Measurements from ENCODE around the gene CNRIP1.
"Not testable (repeated sequence)": the region's sequence is repeated elsewhere in the genome, so short reads cannot be mapped to it uniquely, and the experiment has no call there.

CNRIP1 gene

GRCh38 chr2:68351997-68352396 is 32.2 kb upstream of the CNRIP1 start:
- Mint-ChIP-seq H3K4me3 (no peak overlapping the region), H3K4me1 (ENCODE audit: low read depth) (no peaks in the 10 kb centered on the region), H3K36me3 (ENCODE audit: low read depth) (no peaks in the 10 kb centered on the region), H3K27ac (no peak overlapping the region), H3K27me3 (ENCODE audit: low read depth) (peaks cover 38% of the 10 kb centered on the region), H3K9me3 (no peaks in the 10 kb centered on the region)

GRCh38 chr2:68349091-68349490 is 29.3 kb upstream of the CNRIP1 start:
- not testable (repeated sequence) for H3K4me3 Mint-ChIP-seq; H3K36me3 Mint-ChIP-seq (ENCODE audit: low read depth); H3K9me3 Mint-ChIP-seq; H3K27ac Mint-ChIP-seq; H3K4me1 Mint-ChIP-seq (ENCODE audit: low read depth)
- H3K27me3 Mint-ChIP-seq (ENCODE audit: low read depth): peaks cover 38% of the 10 kb centered on the region

GRCh38 chr2:68345129-68345875 is 25.6 kb upstream of the CNRIP1 start:
- Mint-ChIP-seq H3K27me3 (ENCODE audit: low read depth) (peaks cover 54% of the 10 kb centered on the region), H3K4me3 (no peak overlapping the region), H3K27ac (no peak overlapping the region), H3K36me3 (ENCODE audit: low read depth) (no peaks in the 10 kb centered on the region), H3K9me3 (no peaks in the 10 kb centered on the region), H3K4me1 (ENCODE audit: low read depth) (no peaks in the 10 kb centered on the region)

- no peaks in the 10 kb centered on the region for H3K9me3 Mint-ChIP-seq
Measured at GRCh38 chr2:68344031-68344430, 24.3 kb upstream of the CNRIP1 start.

GRCh38 chr2:68342470-68342869 is 22.7 kb upstream of the CNRIP1 start:
- no peak overlapping the region for H3K4me3 Mint-ChIP-seq
- no peaks in the 10 kb centered on the region for H3K9me3 Mint-ChIP-seq
- no peaks in the 10 kb centered on the region for H3K4me1 Mint-ChIP-seq (ENCODE audit: low read depth)
- no peaks in the 10 kb centered on the region for H3K36me3 Mint-ChIP-seq (ENCODE audit: low read depth)
- no peak overlapping the region for H3K27ac Mint-ChIP-seq
- peaks cover 49% of the 10 kb centered on the region for H3K27me3 Mint-ChIP-seq (ENCODE audit: low read depth)

More at GRCh38 chr2:68344031-68344430, 24.3 kb upstream of the CNRIP1 start:
- no peaks in the 10 kb centered on the region for H3K36me3 Mint-ChIP-seq (ENCODE audit: low read depth)
- no peaks in the 10 kb centered on the region for H3K4me1 Mint-ChIP-seq (ENCODE audit: low read depth)
- no peak overlapping the region for H3K27ac Mint-ChIP-seq
- H3K27me3 Mint-ChIP-seq (ENCODE audit: low read depth): peaks cover 58% of the 10 kb centered on the region
- H3K4me3 Mint-ChIP-seq: no peak overlapping the region

GRCh38 chr2:68341583-68341982 is 21.8 kb upstream of the CNRIP1 start:
- Mint-ChIP-seq H3K9me3 (no peaks in the 10 kb centered on the region), H3K27me3 (ENCODE audit: low read depth) (peaks cover 47% of the 10 kb centered on the region), H3K4me1 (ENCODE audit: low read depth) (no peaks in the 10 kb centered on the region), H3K36me3 (ENCODE audit: low read depth) (no peaks in the 10 kb centered on the region), H3K4me3 (no peak overlapping the region), H3K27ac (no peak overlapping the region)

GRCh38 chr2:68341062-68341329 is 21.2 kb upstream of the CNRIP1 start:
- no peak overlapping the region for H3K27ac Mint-ChIP-seq
- no peak overlapping the region for H3K4me3 Mint-ChIP-seq
- peaks cover 45% of the 10 kb centered on the region for H3K27me3 Mint-ChIP-seq (ENCODE audit: low read depth)
- no peaks in the 10 kb centered on the region for H3K4me1 Mint-ChIP-seq (ENCODE audit: low read depth)
- H3K36me3 Mint-ChIP-seq (ENCODE audit: low read depth): no peaks in the 10 kb centered on the region
- H3K9me3 Mint-ChIP-seq: no peaks in the 10 kb centered on the region

- Mint-ChIP-seq H3K9me3 (no peaks in the 10 kb centered on the region), H3K36me3 (ENCODE audit: low read depth) (no peaks in the 10 kb centered on the region), H3K4me1 (ENCODE audit: low read depth) (no peaks in the 10 kb centered on the region), H3K4me3 (no peak overlapping the region), H3K27ac (no peak overlapping the region), H3K27me3 (ENCODE audit: low read depth) (peaks cover 45% of the 10 kb centered on the region)
Measured at GRCh38 chr2:68340226-68341061, 20.7 kb upstream of the CNRIP1 start.

- Mint-ChIP-seq H3K27me3 (ENCODE audit: low read depth) (peaks cover 43% of the 10 kb centered on the region), H3K27ac (no peak overlapping the region), H3K4me1 (ENCODE audit: low read depth) (no peaks in the 10 kb centered on the region), H3K4me3 (no peak overlapping the region), H3K36me3 (ENCODE audit: low read depth) (no peaks in the 10 kb centered on the region), H3K9me3 (no peaks in the 10 kb centered on the region)
Measured at GRCh38 chr2:68336192-68336591, 16.4 kb upstream of the CNRIP1 start.

GRCh38 chr2:68333931-68334330 is 14.2 kb upstream of the CNRIP1 start:
- Mint-ChIP-seq H3K27ac (no peak overlapping the region), H3K9me3 (no peaks in the 10 kb centered on the region), H3K27me3 (ENCODE audit: low read depth) (peaks cover 29% of the 10 kb centered on the region), H3K4me1 (ENCODE audit: low read depth) (no peaks in the 10 kb centered on the region), H3K36me3 (ENCODE audit: low read depth) (no peaks in the 10 kb centered on the region), H3K4me3 (no peak overlapping the region)

- Mint-ChIP-seq H3K4me3 (no peak overlapping the region), H3K27ac (no peak overlapping the region), H3K4me1 (ENCODE audit: low read depth) (no peaks in the 10 kb centered on the region), H3K9me3 (no peaks in the 10 kb centered on the region), H3K36me3 (ENCODE audit: low read depth) (no peaks in the 10 kb centered on the region), H3K27me3 (ENCODE audit: low read depth) (peaks cover 36% of the 10 kb centered on the region)
Measured at GRCh38 chr2:68333009-68333408, 13.3 kb upstream of the CNRIP1 start.

- no peak overlapping the region for H3K4me3 Mint-ChIP-seq
- H3K27ac Mint-ChIP-seq: no peak overlapping the region
- H3K4me1 Mint-ChIP-seq (ENCODE audit: low read depth): no peaks in the 10 kb centered on the region
- H3K36me3 Mint-ChIP-seq (ENCODE audit: low read depth): no peaks in the 10 kb centered on the region
- peaks cover 25% of the 10 kb centered on the region for H3K27me3 Mint-ChIP-seq (ENCODE audit: low read depth)
- H3K9me3 Mint-ChIP-seq: no peaks in the 10 kb centered on the region
Measured at GRCh38 chr2:68330691-68331090, 10.9 kb upstream of the CNRIP1 start.

GRCh38 chr2:68328901-68329300 is 9.2 kb upstream of the CNRIP1 start:
- Mint-ChIP-seq H3K4me3 (no peak overlapping the region), H3K36me3 (ENCODE audit: low read depth) (no peaks in the 10 kb centered on the region), H3K4me1 (ENCODE audit: low read depth) (no peaks in the 10 kb centered on the region), H3K27ac (no peak overlapping the region), H3K9me3 (no peaks in the 10 kb centered on the region), H3K27me3 (ENCODE audit: low read depth) (peaks cover 33% of the 10 kb centered on the region)

- Mint-ChIP-seq H3K9me3 (no peaks in the 10 kb centered on the region), H3K27ac (no peak overlapping the region), H3K36me3 (ENCODE audit: low read depth) (no peaks in the 10 kb centered on the region), H3K27me3 (ENCODE audit: low read depth) (peaks cover 53% of the 10 kb centered on the region), H3K4me3 (no peak overlapping the region), H3K4me1 (ENCODE audit: low read depth) (no peaks in the 10 kb centered on the region)
Measured at GRCh38 chr2:68325056-68325455, 5.3 kb upstream of the CNRIP1 start.

GRCh38 chr2:68320118-68320641 is 431 bp upstream of the CNRIP1 start:
- H3K9me3 Mint-ChIP-seq: no peaks in the 10 kb centered on the region
- peaks cover 2% of the 10 kb centered on the region for H3K4me1 Mint-ChIP-seq (ENCODE audit: low read depth)
- H3K27ac Mint-ChIP-seq: no peak overlapping the region
- peaks cover 81% of the 10 kb centered on the region for H3K27me3 Mint-ChIP-seq (ENCODE audit: low read depth)
- no peak overlapping the region for H3K4me3 Mint-ChIP-seq
- H3K36me3 Mint-ChIP-seq (ENCODE audit: low read depth): no peaks in the 10 kb centered on the region

Measured in T-helper 1 cell treated with Interleukin-12 subunit alpha and Interleukin-12 subunit beta and Interleukin-4 antibody, amounts not matched to agents 30 μg/mL and 1 μg/mL, for 36 hours (primary cell).